Bronchial epithelial cell (primary cell): ENCODE results near the gene ST8SIA3. TPM values are rescaled to one million over a fixed set of nuclear protein-coding genes. Genes with fewer than 3 reads are reported as not detected.

Experiments used
- DNase-seq: peaks from one replicate; pipeline ENCODE4 v3.0.0-alpha.2; 2010; ENCODE audit warnings: low read depth
- FAIRE-seq: peaks from 2 replicates; lab custom pipeline; 2011; peaks lifted over from hg19 to GRCh38; lab: Jason Lieb, UNC
- H3K27me3 ChIP-seq: 2 replicates; pipeline ENCODE4 v1.5.1; 2011; ENCODE audit warnings: low read length; ENCODE audit not compliant: control insufficient read depth, insufficient read depth
- H3K36me3 ChIP-seq: 2 replicates; pipeline ENCODE4 v1.5.1; 2011; ENCODE audit warnings: low read length; ENCODE audit not compliant: control insufficient read depth, insufficient read depth
- H3K4me3 ChIP-seq: 2 replicates; pipeline ENCODE4 v1.5.1; 2011; ENCODE audit warnings: mild to moderate bottlenecking, low read depth, low read length, control low read depth
- total RNA-seq: library from RNA; depleted of rRNA; stranded (reverse); fragments of >200 nt; gene quantifications from 2 replicates; pipeline ENCODE4 v1.2.1, GENCODE V29; 2014
- TF ChIP-seq, protein P1 (sequence below): IDR thresholded peaks from 2 replicates; pipeline ENCODE4 v1.5.1; 2011; ENCODE audit warnings: mild to moderate bottlenecking, moderate library complexity, low read length, control low read depth, inconsistent platforms; ENCODE audit not compliant: insufficient read depth, severe bottlenecking

Gene ST8SIA3
- total RNA-seq, 1 donor from 2014 or later, result not detected

DNA sequence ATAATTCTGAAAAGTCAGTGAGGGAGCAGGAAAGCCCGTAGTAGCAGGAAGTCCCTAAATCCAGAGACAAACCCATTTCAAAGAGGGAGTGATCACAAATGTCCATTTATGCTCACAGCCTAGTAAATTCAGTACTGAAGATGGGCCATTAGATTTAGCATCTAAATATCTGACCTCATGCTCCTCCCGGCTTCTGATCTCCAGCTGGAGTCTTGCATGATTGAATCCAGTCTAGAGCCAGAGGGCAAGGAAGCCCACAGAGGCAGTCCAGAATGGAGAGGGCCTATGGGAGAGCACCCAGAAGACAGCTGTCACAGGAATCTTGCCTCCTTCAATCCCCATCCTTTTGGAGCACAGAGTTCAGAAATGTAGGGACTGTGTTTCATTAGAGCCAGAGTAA is 16.0 kb upstream of the ST8SIA3 start:
- H3K4me3 ChIP-seq, result no peak overlapping the region
- FAIRE-seq (no peak), DNase-seq (no peak)
- no peaks in the 10 kb centered on the region for H3K36me3 ChIP-seq
- TF ChIP-seq, protein P1, sequence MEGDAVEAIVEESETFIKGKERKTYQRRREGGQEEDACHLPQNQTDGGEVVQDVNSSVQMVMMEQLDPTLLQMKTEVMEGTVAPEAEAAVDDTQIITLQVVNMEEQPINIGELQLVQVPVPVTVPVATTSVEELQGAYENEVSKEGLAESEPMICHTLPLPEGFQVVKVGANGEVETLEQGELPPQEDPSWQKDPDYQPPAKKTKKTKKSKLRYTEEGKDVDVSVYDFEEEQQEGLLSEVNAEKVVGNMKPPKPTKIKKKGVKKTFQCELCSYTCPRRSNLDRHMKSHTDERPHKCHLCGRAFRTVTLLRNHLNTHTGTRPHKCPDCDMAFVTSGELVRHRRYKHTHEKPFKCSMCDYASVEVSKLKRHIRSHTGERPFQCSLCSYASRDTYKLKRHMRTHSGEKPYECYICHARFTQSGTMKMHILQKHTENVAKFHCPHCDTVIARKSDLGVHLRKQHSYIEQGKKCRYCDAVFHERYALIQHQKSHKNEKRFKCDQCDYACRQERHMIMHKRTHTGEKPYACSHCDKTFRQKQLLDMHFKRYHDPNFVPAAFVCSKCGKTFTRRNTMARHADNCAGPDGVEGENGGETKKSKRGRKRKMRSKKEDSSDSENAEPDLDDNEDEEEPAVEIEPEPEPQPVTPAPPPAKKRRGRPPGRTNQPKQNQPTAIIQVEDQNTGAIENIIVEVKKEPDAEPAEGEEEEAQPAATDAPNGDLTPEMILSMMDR, result no peak
- no peaks in the 10 kb centered on the region for H3K27me3 ChIP-seq

DNA sequence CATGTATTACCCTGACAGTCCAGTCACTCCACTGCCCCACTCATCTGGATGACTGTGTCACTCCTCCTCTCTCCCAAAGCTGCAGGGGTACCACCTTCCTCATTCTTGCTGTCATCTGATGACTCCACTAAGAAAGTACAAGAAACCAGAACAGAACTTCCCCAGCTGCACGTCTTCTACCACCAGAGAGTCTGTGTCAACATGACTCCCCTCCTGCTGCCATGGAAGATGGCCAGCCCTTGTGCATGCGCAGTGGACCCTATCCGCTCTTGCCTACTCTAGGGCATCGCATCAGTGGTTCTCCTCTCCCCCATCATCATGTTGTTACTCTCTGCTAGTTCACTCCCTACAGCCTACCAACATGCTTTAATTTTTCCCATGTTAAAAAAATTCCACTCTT is 14.5 kb upstream of the ST8SIA3 start:
- no peak overlapping the region for H3K4me3 ChIP-seq
- FAIRE-seq (no peak), DNase-seq (no peak)
- H3K36me3 ChIP-seq, result no peaks in the 10 kb centered on the region
- TF ChIP-seq, protein P1, result no peak
- H3K27me3 ChIP-seq, result no peaks in the 10 kb centered on the region

DNA sequence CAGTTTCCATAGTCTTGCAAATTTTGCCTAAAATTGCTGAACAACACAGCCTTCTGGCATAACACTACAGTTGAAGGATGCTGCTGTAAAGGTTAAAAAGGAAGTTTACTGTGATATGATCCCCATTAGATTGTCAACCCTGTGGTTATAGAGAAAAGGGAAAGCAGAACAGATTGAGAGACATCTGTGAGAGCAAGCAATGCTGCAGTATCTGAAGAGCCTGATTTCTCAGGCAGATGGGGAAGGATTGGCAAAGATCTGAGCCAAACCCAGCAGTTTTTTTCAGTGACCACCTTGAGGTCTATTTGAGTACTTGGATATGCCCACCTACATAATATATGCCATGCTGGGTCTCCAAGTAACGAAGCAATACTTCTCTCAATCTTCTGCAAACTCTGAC is 8.5 kb upstream of the ST8SIA3 start:
- DNase-seq, result no peak
- Histone ChIP-seq H3K4me3 (no peak overlapping the region), H3K27me3 (no peaks in the 10 kb centered on the region), H3K36me3 (no peaks in the 10 kb centered on the region)
- FAIRE-seq, result no peak
- TF ChIP-seq, protein P1, result no peak

DNA sequence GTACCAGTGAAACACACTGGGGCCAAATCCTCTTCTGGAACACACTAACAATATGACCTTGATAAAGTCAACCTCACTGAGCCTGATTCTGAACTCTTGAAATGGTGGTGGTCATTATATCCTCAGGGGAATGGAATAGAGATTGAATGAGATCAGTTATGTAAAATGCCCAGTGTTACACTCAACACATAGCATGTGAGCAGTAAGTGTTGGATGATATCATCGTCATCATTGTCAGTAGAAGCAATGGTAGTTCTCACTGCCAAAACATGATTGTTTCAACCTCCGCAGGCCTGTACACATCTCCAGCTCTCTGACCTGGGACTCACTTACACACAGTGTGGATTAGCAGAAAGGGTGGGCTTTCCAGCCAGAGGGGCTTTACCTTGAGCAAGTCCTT is 5.5 kb upstream of the ST8SIA3 start:
- Histone ChIP-seq H3K4me3 (no peak overlapping the region), H3K36me3 (no peaks in the 10 kb centered on the region), H3K27me3 (no peaks in the 10 kb centered on the region)
- no peak for DNase-seq
- TF ChIP-seq, protein P1, result no peak
- FAIRE-seq, result no peak

DNA sequence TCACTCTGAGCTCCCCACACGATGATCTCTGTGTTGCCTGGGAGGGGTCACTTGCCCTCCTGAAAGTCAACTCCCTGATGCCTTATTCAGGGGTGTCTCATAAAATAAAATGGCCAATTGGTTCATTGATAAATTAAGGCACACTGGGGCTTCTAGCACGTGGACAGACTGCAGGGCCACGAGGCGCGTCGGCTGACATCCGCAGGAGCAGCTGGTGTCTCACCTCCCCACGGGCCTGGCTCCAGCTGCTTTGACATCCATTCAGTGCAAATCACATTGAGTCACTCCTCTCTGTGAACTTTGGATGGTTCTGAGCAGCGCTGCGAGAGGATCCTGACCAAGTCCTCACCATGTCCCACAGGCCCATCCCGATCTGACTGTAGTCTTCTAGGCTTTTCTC is 4.6 kb upstream of the ST8SIA3 start:
- TF ChIP-seq, protein P1, result no peak
- no peak for FAIRE-seq
- no peak overlapping the region for H3K4me3 ChIP-seq

DNA sequence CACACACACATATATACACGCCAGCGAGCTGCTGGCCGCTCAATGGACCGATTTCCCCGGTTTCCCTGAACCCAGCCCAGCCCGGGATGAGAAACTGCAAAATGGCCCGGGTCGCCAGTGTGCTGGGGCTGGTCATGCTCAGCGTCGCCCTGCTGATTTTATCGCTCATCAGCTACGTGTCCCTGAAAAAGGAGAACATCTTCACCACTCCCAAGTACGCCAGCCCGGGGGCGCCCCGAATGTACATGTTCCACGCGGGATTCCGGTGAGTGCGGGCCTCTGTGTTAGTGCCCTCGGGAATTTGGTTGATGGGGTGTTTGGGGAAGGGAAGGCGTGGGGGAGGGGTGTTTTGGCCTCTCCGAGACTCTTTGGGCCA is 392 bp downstream of the ST8SIA3 start:
- TF ChIP-seq, protein P1, result no peak
- Histone ChIP-seq H3K4me3 (no peak overlapping the region), H3K36me3 (no peaks in the 10 kb centered on the region), H3K27me3 (peaks cover 13% of the 10 kb centered on the region)
- DNase-seq (no peak), FAIRE-seq (no peak)

More for the DNA sequence above, 4.6 kb upstream of the ST8SIA3 start:
- Histone ChIP-seq H3K36me3 (no peaks in the 10 kb centered on the region), H3K27me3 (peaks cover 4% of the 10 kb centered on the region)
- DNase-seq, result no peak
